Large intestine (tissue), 3 donors: ENCODE measurements around the gene ZFHX2. TPM values are rescaled to one million over a fixed set of nuclear protein-coding genes. Genes with fewer than 3 reads are reported as not detected.

Source experiments
- DNase-seq, 2 donors: peaks; one replicate each; pipeline versions ENCODE4 v3.0.0 to v3.0.0-alpha.2; 2013
- H3K27ac ChIP-seq: one replicate; pipeline ENCODE4 v1.5.1; 2013; ENCODE audit warnings: low read length
- H3K27me3 ChIP-seq: 2 replicates; pipeline ENCODE4 v1.6.1; 2013; ENCODE audit warnings: low read length; ENCODE audit not compliant: control insufficient read depth, insufficient read depth
- H3K36me3 ChIP-seq: 2 replicates; pipeline ENCODE4 v1.6.1; 2013; ENCODE audit warnings: low read length; ENCODE audit not compliant: control insufficient read depth, insufficient read depth
- H3K4me1 ChIP-seq: one replicate; pipeline ENCODE4 v1.6.1; 2013; ENCODE audit warnings: low read length; ENCODE audit not compliant: control insufficient read depth, insufficient read depth
- H3K4me3 ChIP-seq: one replicate; pipeline ENCODE4 v1.5.1; 2013; ENCODE audit warnings: low read length
- H3K9me3 ChIP-seq: one replicate; pipeline ENCODE4 v1.6.1; 2013; ENCODE audit warnings: mild to moderate bottlenecking, low read depth, low read length, moderate library complexity; ENCODE audit not compliant: control insufficient read depth
- WGBS: methylation state at CpG from one replicate; pipeline ENCODE4 v1.1.5; 2013; ENCODE audit warnings: low lambda C conversion rate; ENCODE audit not compliant: insufficient coverage; 5-methylcytosine and 5-hydroxymethylcytosine counted together
- polyA plus RNA-seq: library from polyadenylated mRNA; unstranded; fragments of 120-200 nt; gene quantifications from one replicate; pipeline ENCODE4 v1.2.1, GENCODE V29; 2013

The ZFHX2 gene
- polyA plus RNA-seq, 1 donor = 4.1 TPM

- 71% methylated on average over 13 of the region's 18 CpGs for WGBS
- peaks cover 5% of the 10 kb centered on the region for H3K9me3 ChIP-seq
- no peak overlapping the region for H3K4me3 ChIP-seq
- H3K27ac ChIP-seq = no peak overlapping the region
- H3K4me1 ChIP-seq = peaks cover 17% of the 10 kb centered on the region
- no peak for DNase-seq
- peaks cover 15% of the 10 kb centered on the region for H3K27me3 ChIP-seq
- H3K36me3 ChIP-seq = no peaks in the 10 kb centered on the region
These were observed 2.9 kb downstream of the ZFHX2 start for GRCh38 chr14:23548351-23549318.

GRCh38 chr14:23547924-23548323, 3.6 kb downstream of the ZFHX2 start:
- Histone ChIP-seq H3K27me3 (peaks cover 15% of the 10 kb centered on the region), H3K9me3 (peaks cover 5% of the 10 kb centered on the region), H3K36me3 (no peaks in the 10 kb centered on the region), H3K4me3 (no peak overlapping the region), H3K4me1 (peaks cover 17% of the 10 kb centered on the region), H3K27ac (no peak overlapping the region)
- WGBS = 83% methylated on average over 1 of the region's 2 CpGs
- DNase-seq = no peak

DNA sequence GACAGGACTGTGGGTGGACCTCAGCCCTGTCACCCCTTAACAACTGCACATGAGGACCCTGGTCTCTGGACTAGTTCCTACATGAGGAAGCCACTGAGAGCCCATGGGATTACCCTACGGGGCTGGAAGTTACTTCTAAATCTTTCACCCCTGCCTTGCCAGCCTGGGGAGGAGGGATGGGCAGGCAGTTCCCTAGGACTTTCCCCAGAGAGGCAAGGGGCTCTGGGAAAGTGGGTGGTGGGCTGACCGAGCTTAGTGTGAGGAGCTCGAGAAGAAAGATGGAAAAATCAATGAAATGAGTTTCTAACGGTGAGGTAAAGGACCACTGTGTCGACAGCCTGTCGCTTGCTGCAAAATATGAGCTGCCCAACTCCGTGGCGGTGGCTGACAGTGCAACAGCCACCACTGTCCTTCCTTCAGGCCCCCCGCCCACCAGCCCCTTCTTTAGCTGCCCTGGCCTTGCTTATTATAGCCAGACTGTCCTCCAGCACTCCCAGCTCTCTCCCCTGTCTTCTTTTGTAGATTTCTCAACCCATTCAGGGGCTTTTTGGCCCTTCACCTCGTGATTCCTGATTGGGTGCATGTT, 5.0 kb downstream of the ZFHX2 start:
- Histone ChIP-seq H3K9me3 (peaks cover 5% of the 10 kb centered on the region), H3K4me3 (no peak overlapping the region), H3K27ac (no peak overlapping the region), H3K36me3 (no peaks in the 10 kb centered on the region), H3K27me3 (peaks cover 15% of the 10 kb centered on the region), H3K4me1 (peaks cover 17% of the 10 kb centered on the region)
- no peak for DNase-seq
- WGBS = 100% methylated on average over 2 of the region's 10 CpGs

- Histone ChIP-seq H3K4me1 (peaks cover 17% of the 10 kb centered on the region), H3K36me3 (no peaks in the 10 kb centered on the region), H3K4me3 (no peak overlapping the region), H3K27me3 (peaks cover 15% of the 10 kb centered on the region), H3K9me3 (peaks cover 2% of the 10 kb centered on the region), H3K27ac (no peak overlapping the region)
- no peak for DNase-seq
- 100% methylated on average over 1 of the region's 4 CpGs for WGBS
These were observed 5.7 kb downstream of the ZFHX2 start for GRCh38 chr14:23545740-23546365.

DNA sequence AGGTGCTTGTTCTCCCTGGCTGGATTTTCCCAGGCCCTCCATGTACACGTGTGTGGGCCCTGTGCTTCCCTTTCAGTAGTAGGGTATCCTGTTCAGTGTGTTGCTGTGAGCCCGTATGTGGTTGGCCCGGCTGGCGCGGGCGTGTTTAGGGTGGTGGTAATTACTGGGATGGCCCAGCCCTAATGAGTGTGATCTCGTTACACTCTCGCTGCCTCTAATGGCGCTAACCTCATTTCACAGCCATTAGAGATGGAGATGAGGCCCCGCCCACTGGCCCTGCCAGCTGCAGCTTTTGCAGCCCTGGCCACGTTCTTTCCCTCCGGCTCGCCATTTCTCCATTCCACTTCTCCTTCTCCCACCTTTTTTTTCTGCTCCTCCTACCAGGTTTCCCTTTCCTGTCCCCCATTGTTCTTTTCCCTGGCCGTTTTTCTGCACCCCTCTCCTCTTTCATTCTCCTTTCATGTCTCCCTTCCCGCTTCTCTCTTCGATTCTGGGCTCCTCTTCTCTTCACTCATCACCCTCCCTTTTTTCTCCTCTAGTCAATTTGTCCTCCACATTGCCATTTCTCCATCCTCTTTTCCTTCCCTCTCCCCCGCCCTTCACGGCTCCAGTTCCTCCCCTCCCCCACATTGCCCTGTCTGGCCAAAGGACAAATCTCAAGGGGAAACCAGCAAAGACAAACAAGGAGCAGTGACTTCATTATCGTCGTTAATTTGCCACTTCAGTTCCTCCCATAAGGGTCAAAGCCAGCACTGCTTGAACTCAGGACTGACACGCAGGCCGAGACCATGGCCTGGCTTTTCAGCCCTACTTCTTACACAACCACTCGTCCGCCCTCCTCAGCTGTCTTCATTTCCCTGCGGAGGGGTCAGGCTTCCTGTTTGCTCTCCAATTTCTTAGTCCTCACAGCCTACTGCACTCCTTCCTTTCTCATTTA, 6.8 kb downstream of the ZFHX2 start:
- WGBS = 43% methylated on average over 3 of the region's 25 CpGs
- DNase-seq = peak in 1 of 2 donors; percentile 49
- peak overlapping the region; percentile 23 for H3K27ac ChIP-seq
- H3K9me3 ChIP-seq = no peaks in the 10 kb centered on the region
- H3K4me1 ChIP-seq = peaks cover 10% of the 10 kb centered on the region
- H3K27me3 ChIP-seq = peaks cover 4% of the 10 kb centered on the region
- no peaks in the 10 kb centered on the region for H3K36me3 ChIP-seq
- no peak overlapping the region for H3K4me3 ChIP-seq

GRCh38 chr14:23543403-23543802, 8.2 kb downstream of the ZFHX2 start:
- H3K27me3 ChIP-seq = no peaks in the 10 kb centered on the region
- H3K36me3 ChIP-seq = no peaks in the 10 kb centered on the region
- H3K27ac ChIP-seq = no peak overlapping the region
- no peaks in the 10 kb centered on the region for H3K9me3 ChIP-seq
- peaks cover 10% of the 10 kb centered on the region for H3K4me1 ChIP-seq
- DNase-seq = no peak
- no peak overlapping the region for H3K4me3 ChIP-seq
- no CpG with 5 or more reads among the region's 5 CpGs for WGBS

DNA sequence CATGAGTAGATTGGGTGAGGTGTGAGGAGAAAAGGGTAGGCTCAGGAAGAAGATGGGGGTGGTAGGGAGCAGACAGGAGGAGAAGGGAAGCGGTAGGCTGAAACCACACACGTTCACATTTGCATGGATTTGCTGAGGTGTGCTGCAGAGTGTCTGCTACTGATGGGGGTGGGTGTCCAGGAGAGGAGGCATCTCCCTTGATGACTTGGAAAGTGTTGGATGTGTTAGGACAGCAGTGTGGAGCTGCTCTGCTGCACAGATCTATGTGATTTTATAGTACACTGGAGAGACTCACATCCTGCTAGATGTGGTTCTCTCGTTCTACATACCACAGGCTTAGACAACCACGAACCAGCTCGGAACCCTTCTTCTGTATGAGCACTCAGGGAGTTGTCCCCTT, 9.3 kb downstream of the ZFHX2 start:
- no CpG with 5 or more reads among the region's 5 CpGs for WGBS
- DNase-seq = no peak
- no peaks in the 10 kb centered on the region for H3K9me3 ChIP-seq

DNA sequence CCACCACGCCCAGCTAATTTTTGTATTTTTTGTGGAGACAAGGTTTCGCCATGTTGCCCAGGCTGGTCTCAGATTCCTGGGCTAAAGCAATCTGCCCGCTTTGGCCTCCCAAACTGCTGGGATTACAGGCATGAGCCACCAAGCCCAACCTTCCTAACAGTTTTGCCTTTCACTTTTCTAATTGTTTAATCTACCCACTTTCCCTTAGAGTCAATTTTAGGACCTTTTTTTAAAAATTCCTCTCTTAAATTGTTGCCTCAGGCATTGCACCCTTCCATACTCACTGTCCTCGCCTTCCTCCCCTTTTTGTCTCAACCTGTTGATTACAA, 11.5 kb downstream of the ZFHX2 start:
- Histone ChIP-seq H3K27me3 (no peaks in the 10 kb centered on the region), H3K4me3 (no peak overlapping the region), H3K36me3 (no peaks in the 10 kb centered on the region), H3K27ac (no peak overlapping the region), H3K4me1 (peaks cover 9% of the 10 kb centered on the region), H3K9me3 (no peaks in the 10 kb centered on the region)
- DNase-seq = no peak
- WGBS = 100% methylated on average over 2 of the region's 4 CpGs

More for the DNA sequence above, 9.3 kb downstream of the ZFHX2 start:
- Histone ChIP-seq H3K27me3 (no peaks in the 10 kb centered on the region), H3K4me3 (no peak overlapping the region), H3K27ac (no peak overlapping the region), H3K4me1 (peaks cover 10% of the 10 kb centered on the region), H3K36me3 (no peaks in the 10 kb centered on the region)

GRCh38 chr14:23539248-23540140, 12.1 kb downstream of the ZFHX2 start:
- WGBS = 40% methylated on average over 2 of the region's 10 CpGs
- H3K9me3 ChIP-seq = no peaks in the 10 kb centered on the region
- DNase-seq = peak in 1 of 2 donors; percentile 22
- H3K27ac ChIP-seq = no peak overlapping the region
- no peaks in the 10 kb centered on the region for H3K27me3 ChIP-seq
- H3K36me3 ChIP-seq = peaks cover under 1% of the 10 kb centered on the region
- no peak overlapping the region for H3K4me3 ChIP-seq
- peaks cover 3% of the 10 kb centered on the region for H3K4me1 ChIP-seq
